ENCODE data around the gene CD99L2.

DNA sequence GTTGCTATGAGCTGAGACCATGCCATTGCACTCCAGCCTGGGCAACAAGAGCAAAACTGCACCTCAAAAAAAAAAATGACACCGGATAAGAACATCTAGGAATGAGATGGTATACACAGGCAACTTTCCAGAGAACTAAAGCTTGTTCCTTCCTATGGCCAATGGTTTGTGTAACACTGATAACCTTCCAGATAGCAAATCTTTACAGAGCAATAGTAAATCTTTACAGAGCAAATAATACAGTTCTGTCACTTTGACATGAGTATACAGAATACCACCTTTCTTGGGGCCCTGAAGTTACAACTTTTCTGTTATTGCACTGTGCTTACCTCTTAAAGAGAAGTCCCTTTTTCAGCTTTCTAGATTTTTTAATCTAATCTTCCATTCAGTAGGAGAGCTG, 91.6 kb downstream of the CD99L2 start:
- TF ChIP-seq, protein P1, sequence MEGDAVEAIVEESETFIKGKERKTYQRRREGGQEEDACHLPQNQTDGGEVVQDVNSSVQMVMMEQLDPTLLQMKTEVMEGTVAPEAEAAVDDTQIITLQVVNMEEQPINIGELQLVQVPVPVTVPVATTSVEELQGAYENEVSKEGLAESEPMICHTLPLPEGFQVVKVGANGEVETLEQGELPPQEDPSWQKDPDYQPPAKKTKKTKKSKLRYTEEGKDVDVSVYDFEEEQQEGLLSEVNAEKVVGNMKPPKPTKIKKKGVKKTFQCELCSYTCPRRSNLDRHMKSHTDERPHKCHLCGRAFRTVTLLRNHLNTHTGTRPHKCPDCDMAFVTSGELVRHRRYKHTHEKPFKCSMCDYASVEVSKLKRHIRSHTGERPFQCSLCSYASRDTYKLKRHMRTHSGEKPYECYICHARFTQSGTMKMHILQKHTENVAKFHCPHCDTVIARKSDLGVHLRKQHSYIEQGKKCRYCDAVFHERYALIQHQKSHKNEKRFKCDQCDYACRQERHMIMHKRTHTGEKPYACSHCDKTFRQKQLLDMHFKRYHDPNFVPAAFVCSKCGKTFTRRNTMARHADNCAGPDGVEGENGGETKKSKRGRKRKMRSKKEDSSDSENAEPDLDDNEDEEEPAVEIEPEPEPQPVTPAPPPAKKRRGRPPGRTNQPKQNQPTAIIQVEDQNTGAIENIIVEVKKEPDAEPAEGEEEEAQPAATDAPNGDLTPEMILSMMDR (conservative IDR thresholded peaks at IDR 0.05; ENCODE audit: low read length) = no peak
- no peak for TF ChIP-seq EZH2phosphoT487 (IDR thresholded peaks at IDR 0.05; ENCODE audit: borderline replicate concordance, low read depth, low read length)

Measured in OCI-LY7 (cell line).